Activated CD4-positive, CD25-positive, alpha-beta regulatory T cell treated with anti-CD3 and anti-CD28 coated beads, Interleukin-2, amount 50 U/mL, for 24 hours (primary cell): Measurements from ENCODE around the gene PFKFB2.

Source experiments
- ATAC-seq, 2 donors: fragments of 150-1000 bp; cut with Tn5 transposase; one replicate each; pipeline ENCODE4 v1.10.0; 2021; ENCODE audit warnings: mild to moderate bottlenecking in 1 of 2, moderate library complexity in 1 of 2

PFKFB2 gene

DNA sequence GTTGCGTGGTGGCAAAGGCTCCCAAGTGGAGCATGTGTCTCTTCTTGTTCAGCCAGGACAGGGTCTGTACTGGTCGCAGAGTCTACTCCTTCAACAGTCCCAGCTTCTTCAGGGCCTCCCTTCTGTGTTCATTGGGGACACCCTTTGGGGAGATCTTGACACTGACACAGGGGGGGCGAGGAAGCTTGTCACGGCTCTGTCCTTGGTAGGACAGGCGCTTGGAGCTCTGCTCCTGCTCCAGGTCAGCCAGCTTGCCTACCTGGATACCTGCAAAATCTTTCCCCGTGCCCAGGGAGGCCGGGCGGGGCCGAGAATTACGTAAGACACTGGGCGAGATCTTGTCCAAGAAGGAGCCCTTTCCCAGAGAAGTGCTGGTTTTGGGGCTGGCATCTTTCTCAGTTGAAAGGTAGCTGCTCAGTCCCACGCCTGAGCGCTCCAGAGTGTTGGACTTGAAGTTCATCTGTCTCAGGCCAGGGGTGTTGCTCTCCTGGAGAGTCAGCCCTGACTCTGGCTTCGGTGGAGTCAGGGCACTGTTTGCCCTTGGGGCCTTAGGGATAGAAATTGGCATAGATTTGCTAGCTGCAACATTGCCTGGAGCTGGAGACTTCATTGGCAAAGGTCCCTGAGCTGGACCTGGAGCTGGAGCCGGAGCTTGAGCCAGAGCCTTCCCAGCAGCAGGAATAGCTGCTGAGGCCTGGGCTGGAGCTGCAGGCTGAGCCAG lies 31.0 kb upstream of the PFKFB2 start:
- no peak for ATAC-seq

DNA sequence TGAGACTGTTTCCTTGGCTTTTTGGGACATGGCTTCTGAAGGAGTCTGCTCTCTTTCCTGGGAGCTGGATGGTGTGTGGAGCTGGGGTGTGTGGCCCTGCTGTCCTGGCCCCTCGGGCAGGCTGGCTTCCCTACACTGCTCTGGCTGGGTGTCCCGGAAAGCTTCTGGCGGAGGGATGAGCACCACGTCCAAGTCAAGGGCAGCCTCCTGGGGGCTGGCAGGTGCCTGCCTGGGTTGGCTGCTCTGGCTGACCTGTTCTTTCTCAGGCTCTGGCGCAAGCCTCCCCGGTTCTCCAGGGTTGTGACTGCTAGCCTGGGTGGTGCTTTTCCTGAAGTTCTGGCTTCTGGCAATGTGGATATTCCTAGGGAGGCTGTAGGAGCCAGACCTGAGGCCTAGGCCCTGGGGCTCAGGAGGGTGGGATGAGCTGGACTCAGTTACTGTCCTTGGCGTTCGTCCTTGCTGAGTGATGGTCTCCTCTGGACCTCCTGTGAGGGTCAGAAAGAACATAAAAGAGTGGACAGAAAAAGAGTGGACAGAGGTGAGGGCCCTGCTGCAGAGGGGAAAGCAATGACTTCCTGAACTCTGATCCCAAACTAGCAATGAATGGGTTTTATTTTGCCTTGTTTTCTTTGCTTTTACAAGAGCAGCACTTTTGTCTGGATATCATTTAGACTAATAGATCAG lies 29.9 kb upstream of the PFKFB2 start:
- no peak for ATAC-seq

DNA sequence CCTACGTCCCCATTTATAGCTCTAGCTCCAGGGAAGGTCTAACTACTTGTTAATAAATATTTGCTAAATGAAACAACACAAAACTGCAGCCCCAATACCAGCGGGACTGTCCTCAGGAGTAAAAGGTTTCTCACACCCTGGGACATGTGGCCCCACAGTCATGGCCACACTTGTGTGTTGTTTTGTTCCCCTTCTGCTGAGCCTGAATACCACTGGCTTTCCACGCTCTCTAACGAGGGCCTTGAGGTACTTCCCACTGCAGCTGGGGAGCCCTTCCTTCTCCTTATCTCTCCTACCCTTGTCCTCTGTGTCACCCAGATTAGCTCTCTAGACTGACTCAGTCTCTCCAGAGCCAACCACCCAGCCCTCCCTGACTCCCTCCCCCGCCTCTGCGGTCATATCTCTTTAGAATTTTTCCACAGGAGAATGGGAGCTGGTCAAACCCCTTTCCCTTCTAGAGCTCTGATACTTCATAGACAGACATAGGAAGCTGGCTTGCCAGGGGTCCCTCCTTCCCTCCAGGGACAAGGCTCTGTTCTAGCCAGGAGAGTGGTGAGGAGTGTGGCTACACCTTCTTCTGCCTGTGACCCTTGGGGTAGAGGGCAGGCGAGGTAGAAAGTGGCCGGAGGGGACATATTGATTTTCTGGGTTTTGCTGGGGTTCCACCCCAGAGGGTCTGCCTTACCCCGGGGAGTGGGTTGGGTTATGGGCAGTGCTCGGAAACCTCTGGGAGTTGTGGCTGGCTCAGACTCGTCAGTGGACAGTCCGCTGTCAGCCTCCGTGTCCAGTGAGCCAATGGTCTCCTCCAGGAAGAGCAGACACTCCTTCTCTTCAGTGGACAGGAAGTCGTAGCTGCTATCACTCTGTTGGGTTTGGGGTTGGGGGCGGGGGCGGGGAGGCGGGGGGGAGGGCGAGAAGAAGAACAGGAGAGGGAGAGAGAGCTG lies 28.6 kb upstream of the PFKFB2 start:
- no peak for ATAC-seq

DNA sequence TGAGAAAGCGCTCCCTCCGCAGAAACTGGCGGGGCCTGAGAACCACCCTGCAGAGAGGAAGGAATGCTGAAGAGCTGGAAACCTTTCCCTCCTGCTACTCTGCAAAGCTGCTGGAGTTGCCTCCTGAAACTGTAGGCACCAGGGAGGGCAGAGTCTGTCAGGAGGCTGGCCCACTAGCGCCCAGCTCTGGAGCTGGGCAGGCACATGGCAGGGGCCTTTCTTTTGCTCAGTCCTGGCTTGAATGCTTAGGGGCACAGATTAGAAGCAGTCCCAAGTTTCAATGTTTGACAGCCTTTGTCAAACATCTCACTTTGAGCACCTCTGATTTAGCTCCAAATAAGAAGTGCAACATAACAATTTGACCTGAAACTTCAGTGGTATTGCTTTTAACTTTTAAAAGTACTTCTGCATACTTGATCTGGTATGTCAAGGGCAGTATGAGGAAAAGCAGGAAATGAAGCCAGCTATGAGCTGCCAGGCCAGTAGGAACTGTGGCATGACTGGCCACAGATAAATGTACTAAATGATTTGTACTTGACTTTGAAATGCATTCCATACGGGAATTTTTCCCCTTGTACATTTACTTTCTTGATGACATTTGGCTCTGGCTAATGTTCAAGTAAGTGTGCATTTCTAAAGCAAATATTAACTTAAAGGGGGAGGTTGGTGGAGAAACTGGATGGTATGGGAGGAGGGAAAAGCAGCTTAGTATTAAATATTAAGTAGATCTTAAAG lies 27.8 kb upstream of the PFKFB2 start:
- no peak for ATAC-seq

DNA sequence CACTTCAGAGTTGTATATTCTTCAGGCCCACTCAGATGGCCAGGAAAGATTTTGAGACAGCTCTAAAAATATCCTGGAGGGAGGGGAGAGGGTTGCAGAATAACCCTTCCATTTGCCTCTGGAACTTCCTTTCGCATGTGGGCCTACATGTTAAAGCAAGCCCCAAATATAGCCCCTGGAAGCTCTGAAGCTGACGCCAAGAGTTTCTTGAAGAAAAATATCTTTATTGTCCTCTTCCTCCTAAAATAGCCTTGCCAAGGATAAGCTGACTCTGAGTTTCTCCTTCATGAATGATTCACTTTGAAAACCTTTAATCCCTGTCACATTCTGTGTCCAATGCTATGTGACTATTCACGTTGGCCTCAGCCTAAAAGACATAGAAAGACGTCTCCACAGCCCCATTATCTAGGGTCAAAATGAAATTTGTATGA lies 27.0 kb upstream of the PFKFB2 start:
- ATAC-seq: no peak

DNA sequence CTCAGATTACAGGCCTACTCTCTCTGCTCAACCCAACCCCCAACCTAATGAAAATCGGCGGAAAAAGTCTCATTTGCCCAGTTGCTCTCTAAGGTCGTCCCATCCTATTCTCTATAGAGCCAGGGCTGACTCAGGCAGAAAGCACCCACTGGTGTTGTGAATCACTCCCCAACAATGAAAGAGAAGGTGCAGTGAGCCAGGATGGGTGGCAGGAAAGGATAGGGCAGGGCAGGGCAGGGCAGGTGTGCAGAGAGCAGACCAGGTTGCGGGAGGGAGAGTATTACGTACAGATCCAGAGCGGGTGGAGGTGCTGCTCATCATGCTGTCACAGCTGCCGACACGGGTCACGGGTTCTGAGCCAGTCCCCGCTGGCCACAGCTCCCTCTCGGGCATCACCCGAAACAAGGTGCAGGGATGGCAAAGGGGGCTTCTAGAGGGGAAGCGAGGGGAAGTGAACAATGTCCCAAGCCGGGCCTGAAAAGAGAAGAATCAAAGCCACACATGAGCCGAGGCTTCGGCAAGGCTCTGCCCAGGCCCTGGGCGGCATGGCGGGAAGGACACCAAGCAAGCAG lies 25.8 kb upstream of the PFKFB2 start:
- ATAC-seq: no peak

DNA sequence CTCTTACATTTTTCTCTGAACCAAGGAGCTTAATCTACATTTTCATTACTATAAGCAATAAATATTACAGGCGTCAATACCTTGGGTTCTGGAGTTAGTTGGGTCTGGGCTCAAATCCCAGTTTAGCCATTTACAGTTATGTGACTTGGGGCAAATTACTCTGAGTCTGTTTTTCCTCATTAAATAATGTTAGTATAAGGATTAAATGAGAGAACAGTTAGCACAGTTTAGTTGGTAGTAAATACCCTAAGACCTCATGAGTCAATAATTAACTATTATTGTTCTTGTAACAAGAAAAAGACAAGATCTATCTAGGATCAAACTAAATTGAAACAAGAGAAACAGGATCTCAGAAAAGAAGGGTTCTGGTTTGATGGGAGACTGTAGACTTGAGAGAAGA lies 25.2 kb upstream of the PFKFB2 start:
- no peak for ATAC-seq

DNA sequence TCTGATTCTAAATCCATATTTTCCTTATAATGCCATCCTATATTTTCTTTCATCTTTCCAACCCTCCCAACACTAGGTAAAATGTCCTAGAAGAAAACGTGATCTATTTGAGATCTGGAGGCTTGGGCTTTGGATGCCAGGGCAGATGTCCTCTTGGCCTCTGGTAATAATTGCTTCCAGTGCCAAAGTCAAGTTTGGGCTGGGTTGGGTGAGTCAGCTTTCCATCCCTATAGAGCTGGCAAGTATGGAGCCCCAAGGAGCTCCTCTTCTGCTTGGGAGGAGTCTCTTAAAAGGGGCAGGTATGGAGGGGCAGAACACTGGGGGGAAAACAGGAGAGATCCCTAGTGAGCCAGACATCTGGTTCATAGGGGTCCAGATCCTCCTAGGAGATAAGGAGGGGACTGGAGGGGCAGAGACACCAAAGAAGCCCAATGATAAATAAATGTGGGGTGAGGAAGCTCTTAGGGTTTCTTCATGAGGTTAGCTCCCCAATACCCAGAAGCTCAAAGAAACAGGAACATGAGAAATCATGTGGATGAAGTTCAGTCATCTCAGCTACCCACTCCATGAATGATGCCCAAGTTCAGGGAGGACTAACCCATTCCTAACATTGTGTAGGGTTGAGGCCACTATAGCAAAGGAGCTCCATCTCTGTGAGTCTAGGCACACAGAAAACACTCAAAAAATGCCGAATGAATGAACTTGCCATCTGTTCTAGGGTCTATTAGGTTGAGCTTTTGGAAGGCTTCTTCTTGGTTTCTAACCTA lies 24.0 kb upstream of the PFKFB2 start:
- no peak for ATAC-seq

DNA sequence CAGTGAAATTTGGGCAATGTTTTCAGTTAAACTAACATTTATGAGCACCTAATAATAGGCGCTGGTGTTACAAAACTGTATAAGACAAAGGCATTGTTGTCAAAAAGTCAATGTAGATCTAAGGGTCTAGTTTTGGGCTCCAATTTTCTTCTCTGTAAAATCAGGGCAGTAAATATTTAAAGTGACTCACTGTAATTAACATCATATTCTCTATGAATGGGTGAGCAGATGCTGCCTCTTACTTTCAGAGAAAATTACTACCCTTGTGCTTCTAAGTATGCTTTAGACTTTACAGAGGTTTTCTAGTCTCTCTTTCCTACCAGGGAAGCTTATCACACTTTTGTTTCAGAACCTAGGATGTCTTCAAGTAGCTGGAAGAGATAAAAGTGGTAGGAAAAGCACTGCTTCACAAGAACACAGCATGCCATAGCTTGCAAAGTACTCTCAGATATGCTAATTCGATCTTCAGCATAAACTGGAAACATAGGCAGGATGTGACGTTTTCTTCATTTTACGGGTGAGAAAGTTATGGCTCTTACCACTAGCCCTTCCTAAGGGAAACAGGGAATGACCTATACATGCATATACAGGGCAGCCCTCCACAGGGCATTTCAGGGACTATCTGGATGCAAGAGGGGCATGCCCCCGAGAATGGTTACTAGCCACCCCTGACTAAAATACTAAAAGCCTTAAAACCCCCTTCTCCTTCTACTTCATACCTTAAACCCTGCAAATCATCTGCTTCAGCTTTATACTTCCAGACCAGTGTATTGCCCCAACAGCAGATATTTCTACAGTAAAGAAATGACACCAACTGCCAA lies 23.2 kb upstream of the PFKFB2 start:
- no peak for ATAC-seq

DNA sequence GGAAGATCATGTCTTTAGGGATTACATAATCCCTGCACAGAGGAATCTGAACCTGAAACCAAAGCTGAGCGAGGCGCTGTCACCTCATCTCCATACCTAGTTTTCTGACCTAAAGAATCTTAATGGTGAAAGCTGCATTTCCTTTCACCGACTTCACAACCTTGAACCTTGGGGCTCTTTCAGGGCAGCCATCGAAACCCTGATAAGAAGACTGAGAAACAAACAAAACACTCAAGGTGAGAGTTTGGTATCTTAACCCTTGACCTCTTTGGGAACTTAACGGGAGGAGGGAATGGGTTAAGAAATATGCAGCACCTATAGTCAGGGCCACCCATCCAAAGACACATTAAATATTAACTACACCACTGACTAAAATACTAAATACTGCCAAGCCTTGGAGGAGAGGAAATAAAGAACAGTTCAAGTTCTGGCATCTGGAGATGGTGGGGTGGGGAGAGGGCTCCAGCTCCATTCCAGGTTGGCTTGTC lies 22.5 kb upstream of the PFKFB2 start:
- ATAC-seq: no peak

DNA sequence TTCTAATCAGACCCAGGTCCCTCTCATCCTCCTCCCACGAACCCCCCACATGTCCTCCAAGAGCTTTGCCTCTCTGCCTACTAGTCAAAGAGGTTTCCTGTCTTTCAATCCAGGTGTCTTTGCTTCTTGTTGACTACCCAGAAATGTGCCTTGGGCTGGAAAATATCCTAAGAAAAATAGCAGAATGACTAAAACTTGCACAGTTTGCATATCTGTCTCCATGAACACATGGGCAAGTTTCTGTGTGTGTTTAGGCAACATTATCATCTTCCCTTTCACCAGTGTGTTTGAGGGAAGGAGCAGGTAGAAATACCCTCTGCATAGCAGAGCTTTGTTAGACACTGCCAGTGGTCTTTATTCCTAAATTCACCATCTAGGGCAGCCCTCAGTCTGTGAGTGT lies 22.1 kb upstream of the PFKFB2 start:
- ATAC-seq: no peak

DNA sequence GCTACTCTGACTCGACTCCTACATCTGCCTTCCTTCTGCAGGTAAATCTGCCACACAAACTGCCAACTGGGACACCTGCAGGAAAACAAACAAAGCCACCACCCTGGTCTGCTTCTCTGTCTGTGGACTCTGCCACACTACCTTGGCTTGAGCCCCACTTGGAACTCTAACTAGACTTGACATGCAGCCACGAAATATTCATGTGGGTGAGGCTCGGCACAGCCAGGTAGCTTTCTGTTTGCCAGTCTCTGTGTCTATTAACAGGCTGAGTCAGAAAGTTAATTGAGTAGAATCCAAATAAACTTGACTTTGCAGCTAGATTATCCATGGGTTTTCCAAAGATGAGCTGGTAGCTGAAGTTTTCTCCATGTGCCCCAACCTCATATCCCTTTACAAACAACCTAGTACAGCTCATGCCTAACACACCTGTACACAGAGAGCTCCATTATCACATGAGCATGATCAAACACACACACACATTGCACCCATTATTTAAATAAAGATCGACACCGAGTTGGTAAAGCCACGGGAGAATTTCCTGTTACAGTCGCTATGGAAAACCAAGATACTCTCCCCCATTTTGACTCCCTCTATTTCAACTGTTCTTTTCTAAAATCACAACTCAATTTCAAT lies 21.3 kb upstream of the PFKFB2 start:
- ATAC-seq: no peak

DNA sequence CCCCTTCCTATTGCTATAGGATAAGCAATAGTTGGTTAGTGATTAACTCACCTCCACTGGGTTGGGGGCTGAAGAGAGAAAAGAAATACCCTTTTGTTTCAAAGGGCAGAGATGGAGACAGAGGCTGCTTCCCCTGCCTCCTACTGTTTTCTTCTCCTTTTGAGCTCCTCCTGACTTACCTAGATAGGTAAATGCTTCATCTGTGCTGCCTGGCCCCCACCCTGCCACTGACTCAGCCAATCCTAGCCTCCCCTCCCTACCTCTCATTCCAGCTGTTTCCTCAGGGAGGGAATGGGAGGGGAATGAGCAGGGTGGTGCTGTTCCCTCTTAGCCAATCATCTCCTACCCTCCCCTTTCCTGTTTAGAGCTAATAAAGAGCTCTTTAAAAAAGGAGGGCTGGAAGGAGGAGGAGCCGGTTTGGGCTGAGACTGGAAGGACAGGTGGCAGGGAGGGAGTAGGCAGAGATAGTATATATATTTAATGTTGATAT lies 20.5 kb upstream of the PFKFB2 start, which contains the start of gene C1orf116:
Gene C1orf116 (minus strand): TSS at position 229 of the 490 bp plus-strand sequence. CDS start 5,158 bp downstream, outside the sequence.
- no peak for ATAC-seq

DNA sequence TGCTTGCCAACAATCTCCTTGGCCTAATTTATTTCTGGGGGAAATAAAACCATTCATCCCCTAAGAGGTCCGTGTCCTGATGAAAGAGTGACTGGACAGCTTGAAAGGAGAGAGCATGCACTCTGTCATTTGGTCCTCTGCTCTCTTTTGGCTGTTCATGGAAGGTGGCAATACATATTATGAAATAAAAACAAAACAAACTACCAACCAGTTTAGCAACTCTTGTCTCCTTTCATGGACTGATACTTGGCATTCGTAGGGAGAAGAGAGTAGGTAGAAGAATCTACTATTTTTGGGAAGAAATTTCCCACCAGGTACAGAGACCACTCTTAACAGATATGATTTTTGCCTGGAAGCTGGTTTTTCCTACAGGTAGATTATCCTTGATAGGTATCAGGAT lies 19.8 kb upstream of the PFKFB2 start:
- ATAC-seq: no peak

DNA sequence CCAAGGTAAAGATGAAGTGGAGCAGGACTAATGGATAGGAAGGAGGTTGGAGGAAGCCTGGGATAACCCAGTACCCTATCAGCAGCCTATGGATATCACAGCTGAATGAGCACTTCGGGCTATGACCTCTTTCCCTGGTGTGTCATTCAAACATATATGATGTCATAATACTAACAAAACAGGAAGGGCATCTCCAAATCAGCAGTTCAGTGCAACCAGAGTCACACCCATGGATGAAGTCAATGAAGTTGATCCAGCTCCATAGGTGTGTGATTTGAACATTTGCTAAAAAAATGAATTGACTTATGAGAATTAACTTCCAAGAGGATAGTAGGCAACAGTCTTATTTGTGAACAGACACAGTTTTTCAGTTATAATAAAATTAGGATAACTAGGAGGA lies 18.9 kb upstream of the PFKFB2 start:
- ATAC-seq: no peak

DNA sequence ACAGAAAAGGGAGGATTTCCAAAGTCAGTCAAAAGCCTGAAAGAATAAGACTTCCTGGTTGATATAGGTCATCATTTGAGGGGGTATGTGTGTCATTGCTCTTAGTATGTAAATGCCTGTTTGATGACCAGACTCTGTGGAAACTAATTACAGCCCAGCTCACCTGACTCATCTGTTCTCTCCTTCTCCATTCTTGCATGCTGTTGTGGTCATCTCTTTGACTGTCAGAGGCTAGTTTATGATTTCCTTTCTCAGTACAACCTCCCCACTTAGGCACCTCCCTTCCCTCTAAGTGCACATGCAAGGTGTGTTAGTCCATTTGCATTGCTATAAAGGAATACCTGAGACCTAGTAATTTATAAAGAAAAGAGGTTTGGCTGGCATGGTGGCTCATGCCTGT lies 18.1 kb upstream of the PFKFB2 start:
- ATAC-seq: no peak

DNA sequence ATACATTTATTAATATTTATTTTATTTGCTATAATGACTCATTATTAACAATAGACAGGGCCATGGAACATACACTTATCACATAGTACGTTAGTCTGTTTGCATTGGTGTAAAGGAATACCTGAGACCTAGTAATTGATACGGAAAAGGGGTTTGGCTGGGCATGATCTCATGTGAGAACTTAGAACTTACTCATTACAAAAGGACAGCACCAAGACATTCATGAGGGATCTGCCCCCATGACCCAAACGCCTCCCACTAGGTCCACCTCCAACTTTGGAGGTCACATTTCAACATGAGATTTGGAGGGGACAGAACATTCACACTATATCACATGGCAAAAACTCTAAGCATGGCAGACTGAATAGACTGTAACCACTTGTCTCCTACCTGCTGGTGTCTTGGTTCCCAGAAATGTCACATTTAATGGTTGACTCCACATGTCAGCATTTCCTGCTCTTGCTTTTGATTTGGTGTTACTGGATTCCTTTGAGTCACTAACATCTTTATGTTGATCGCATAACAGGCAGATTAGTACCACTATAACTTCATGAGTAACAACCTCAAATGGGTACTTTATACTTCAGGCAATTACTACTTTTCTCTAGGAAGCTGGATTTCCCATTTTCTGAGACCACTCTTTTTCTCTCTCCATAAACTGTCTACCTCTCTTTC lies 17.1 kb upstream of the PFKFB2 start:
- no peak for ATAC-seq

DNA sequence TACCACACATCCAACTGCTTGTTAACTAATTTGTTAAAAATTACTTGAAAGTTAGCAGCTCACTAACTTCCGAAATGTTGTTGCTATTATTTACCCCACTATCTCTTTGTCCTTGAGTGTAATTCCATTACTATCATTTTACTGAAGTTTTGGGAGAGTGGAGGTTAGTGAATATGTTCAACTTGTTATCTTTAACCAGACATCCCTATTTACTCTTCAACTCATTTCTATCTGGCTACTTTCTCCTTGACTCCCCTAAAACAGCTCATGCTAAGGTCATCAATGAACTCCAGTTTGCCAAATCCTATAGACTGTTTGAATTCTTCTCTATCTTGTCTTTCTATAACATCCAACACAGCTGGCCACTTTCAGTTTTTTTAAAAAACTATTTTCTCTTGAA lies 16.2 kb upstream of the PFKFB2 start:
- ATAC-seq: no peak
